Measurements from ENCODE around the gene TULP4.
"Not testable (repeated sequence)": the region's sequence is repeated elsewhere in the genome, so short reads cannot be mapped to it uniquely, and the experiment has no call there.

The TULP4 gene

DNA sequence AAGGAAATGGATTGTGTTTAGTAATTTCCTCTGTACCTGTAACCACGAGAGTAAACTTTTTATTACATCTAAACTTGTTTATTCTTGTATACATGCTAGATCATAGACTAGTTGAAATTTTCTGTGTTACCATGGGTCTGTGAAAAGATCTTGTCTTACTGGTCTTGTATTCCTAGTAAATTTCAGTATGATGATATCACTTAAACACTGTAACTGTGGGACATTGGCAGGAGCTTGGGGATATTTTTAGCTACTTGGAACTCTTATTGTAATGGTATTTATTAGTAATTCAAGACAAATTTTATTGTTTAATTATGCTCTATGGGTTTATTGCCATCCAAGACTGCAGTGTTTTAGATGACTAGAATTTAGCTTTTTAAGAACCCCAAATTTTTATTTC lies 25.9 kb upstream of the TULP4 start:
- H3K4me3 ChIP-seq = no peak overlapping the region
- no peak overlapping the region for H3K9ac ChIP-seq
- H3K4me1 ChIP-seq = peaks cover 39 to 71% (median 54%) of the 10 kb centered on the region in 10 experiments
- no peak overlapping the region for H3K27ac ChIP-seq
- H3K4me2 ChIP-seq = no peak overlapping the region
- TF ChIP-seq Cebpa-rat (IDR thresholded peaks at IDR 0.05) = no peak
- no peaks in the 10 kb centered on the region for H3K27me3 ChIP-seq
- H3K36me3 ChIP-seq = peaks cover 0 to 34% (median 22%) of the 10 kb centered on the region in 11 experiments; a peak in 14 of 22 replicates
- H4K20me1 ChIP-seq = peaks cover 0 to 21% (median 12%) of the 10 kb centered on the region in 11 experiments; a peak in 7 of 22 replicates
- H3K9me3 ChIP-seq (replicated peaks in 1 of 11) = no peaks in the 10 kb centered on the region

GRCh38 chr6:158287047-158287446 lies 25.2 kb upstream of the TULP4 start:
- H3K9ac ChIP-seq = no peak overlapping the region
- no peaks in the 10 kb centered on the region for H3K27me3 ChIP-seq
- peaks cover 0 to 21% (median 12%) of the 10 kb centered on the region in 11 experiments; a peak in 7 of 22 replicates for H4K20me1 ChIP-seq
- no peak overlapping the region for H3K27ac ChIP-seq
- no peak overlapping the region for H3K4me3 ChIP-seq
- peaks cover 39 to 64% (median 48%) of the 10 kb centered on the region in 10 experiments for H3K4me1 ChIP-seq
- H3K36me3 ChIP-seq = peaks cover 2 to 35% (median 25%) of the 10 kb centered on the region in 11 experiments; a peak in 17 of 22 replicates
- H3K9me3 ChIP-seq (replicated peaks in 1 of 11) = peaks cover 0 to 2% (median 0%) of the 10 kb centered on the region in 11 experiments; a peak in 3 of 22 replicates
- no peak for TF ChIP-seq Cebpa-rat (IDR thresholded peaks at IDR 0.05)
- no peak overlapping the region for H3K4me2 ChIP-seq

DNA sequence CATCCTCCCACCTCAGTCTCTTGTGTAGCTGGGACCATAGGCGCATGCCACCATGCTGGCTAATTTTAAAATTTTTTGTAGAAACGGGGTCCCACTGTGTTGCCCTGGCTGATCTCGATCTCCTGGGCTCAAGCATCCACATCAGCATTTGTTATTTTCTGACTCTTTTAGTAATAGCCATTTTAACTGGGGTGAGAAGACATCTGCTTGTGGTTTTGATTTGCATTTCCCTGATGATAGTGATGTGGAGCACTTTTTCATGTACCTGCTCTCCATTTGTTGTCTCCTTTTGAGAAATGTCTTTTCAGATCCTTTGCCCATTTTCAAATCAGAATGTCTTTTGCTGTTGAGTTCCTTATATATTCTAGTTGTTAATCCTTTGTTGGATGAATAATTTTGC lies 22.2 kb upstream of the TULP4 start:
- H3K27me3 ChIP-seq = no peaks in the 10 kb centered on the region
- peaks cover 0 to 19% (median 0%) of the 10 kb centered on the region in 11 experiments; a peak in 7 of 22 replicates for H4K20me1 ChIP-seq
- no peak overlapping the region for H3K9ac ChIP-seq
- peaks cover 22 to 55% (median 33%) of the 10 kb centered on the region in 10 experiments for H3K4me1 ChIP-seq
- H3K36me3 ChIP-seq = peaks cover 17 to 61% (median 46%) of the 10 kb centered on the region in 11 experiments; a peak in 21 of 22 replicates
- H3K4me3 ChIP-seq = no peak overlapping the region
- no peak for TF ChIP-seq Cebpa-rat (IDR thresholded peaks at IDR 0.05)
- H3K27ac ChIP-seq = peak overlapping the region in 1 of 11 experiments; percentile 5; a peak in 1 of 22 replicates
- peak overlapping the region; percentile 43 to 81 (median 60) for H3K4me2 ChIP-seq
- peaks cover 5 to 32% (median 24%) of the 10 kb centered on the region in 11 experiments; a peak in 20 of 22 replicates for H3K9me3 ChIP-seq (replicated peaks in 1 of 11)

DNA sequence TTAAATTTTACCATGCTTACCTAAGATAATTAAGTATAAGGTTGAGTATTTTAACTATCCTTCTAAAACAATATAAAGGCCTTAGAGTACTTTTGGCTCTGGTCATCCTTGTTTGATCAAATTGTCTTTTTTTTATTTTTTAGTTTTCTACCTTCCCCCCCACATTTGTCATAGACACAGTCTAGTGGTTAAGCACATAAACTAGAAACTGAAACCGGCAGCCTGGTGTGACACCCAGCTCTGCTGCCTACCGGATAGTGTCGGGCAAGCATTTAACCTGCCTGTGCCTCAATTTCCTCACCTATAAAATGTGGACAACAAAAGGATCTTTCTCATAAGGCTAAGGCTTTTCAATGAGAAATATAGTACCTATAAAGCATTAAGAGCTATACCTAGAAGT lies 21.6 kb upstream of the TULP4 start:
- TF ChIP-seq Cebpa-rat (IDR thresholded peaks at IDR 0.05) = no peak
- Histone ChIP-seq H3K27ac (peak overlapping the region in 1 of 11 experiments; percentile 5; a peak in 1 of 22 replicates), H3K36me3 (peaks cover 23 to 67% (median 46%) of the 10 kb centered on the region in 11 experiments), H3K9me3 (replicated peaks in 1 of 11) (peaks cover 12 to 38% (median 30%) of the 10 kb centered on the region in 11 experiments), H3K4me1 (peaks cover 22 to 49% (median 33%) of the 10 kb centered on the region in 10 experiments), H4K20me1 (peaks cover 0 to 19% (median 0%) of the 10 kb centered on the region in 11 experiments; a peak in 7 of 22 replicates), H3K9ac (peak overlapping the region in 1 of 11 experiments; percentile 47; a peak in 1 of 22 replicates), H3K4me3 (no peak overlapping the region; a peak in 1 of 20 replicates), H3K4me2 (peak overlapping the region; percentile 43 to 81 (median 60); a peak in 21 of 22 replicates), H3K27me3 (no peaks in the 10 kb centered on the region)

DNA sequence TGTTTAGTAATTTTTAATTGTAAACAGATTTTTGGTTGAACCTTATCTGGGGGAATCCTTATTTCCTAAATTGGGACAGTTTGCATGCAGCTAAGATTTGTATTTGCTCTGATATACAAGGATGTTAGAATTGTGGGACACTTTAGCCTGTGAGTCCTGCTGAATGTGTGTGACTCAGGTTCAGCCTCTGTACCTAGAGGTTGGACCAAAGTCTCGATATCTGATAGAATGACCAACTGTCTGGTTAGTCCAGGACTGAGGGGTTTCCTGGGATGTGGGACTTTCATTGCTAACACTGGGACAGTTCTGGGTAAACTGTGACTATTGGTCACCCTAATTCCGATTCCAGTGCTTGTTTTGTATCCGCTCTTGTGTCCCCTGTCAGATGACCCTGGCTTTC lies 20.2 kb upstream of the TULP4 start:
- TF ChIP-seq Cebpa-rat (IDR thresholded peaks at IDR 0.05) = no peak
- no peak overlapping the region for H3K27ac ChIP-seq
- no peak overlapping the region for H3K4me2 ChIP-seq
- no peak overlapping the region for H3K4me3 ChIP-seq
- H3K27me3 ChIP-seq = no peaks in the 10 kb centered on the region
- peaks cover 22 to 46% (median 29%) of the 10 kb centered on the region in 10 experiments for H3K4me1 ChIP-seq
- peaks cover 36 to 74% (median 57%) of the 10 kb centered on the region in 11 experiments for H3K36me3 ChIP-seq
- no peak overlapping the region for H3K9ac ChIP-seq
- H4K20me1 ChIP-seq = peaks cover 0 to 19% (median 0%) of the 10 kb centered on the region in 11 experiments; a peak in 6 of 22 replicates
- peaks cover 25 to 52% (median 44%) of the 10 kb centered on the region in 11 experiments for H3K9me3 ChIP-seq (replicated peaks in 1 of 11)

DNA sequence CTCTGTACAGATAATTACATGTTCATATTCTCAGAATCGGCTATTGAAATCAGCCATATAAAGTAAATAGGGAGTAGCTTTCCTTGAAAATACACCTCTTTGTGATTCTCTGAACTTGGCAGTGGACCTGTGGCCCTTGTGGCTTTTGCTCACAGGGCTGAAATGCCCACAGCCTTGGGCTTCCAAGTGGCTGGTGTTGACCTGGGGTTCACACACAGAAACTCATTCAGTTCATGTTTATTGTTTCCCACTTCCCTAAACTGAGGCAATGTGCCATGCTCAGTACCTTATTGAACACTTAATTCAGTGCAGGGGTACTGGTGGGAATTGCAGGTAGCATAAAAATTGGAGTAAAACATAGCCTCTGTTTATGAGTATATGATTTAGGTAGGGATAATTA lies 19.1 kb upstream of the TULP4 start:
- H3K27ac ChIP-seq = no peak overlapping the region
- peaks cover 0 to 15% (median 0%) of the 10 kb centered on the region in 11 experiments; a peak in 6 of 22 replicates for H4K20me1 ChIP-seq
- H3K27me3 ChIP-seq = no peaks in the 10 kb centered on the region
- no peak for TF ChIP-seq Cebpa-rat (IDR thresholded peaks at IDR 0.05)
- H3K36me3 ChIP-seq = peaks cover 40 to 73% (median 62%) of the 10 kb centered on the region in 11 experiments
- no peak overlapping the region for H3K9ac ChIP-seq
- no peak overlapping the region for H3K4me3 ChIP-seq
- H3K9me3 ChIP-seq (replicated peaks in 1 of 11) = peaks cover 35 to 63% (median 55%) of the 10 kb centered on the region in 11 experiments
- peak overlapping the region in 2 of 11 experiments; percentile 2 to 19; a peak in 2 of 22 replicates for H3K4me2 ChIP-seq
- H3K4me1 ChIP-seq = peaks cover 22 to 46% (median 29%) of the 10 kb centered on the region in 10 experiments

DNA sequence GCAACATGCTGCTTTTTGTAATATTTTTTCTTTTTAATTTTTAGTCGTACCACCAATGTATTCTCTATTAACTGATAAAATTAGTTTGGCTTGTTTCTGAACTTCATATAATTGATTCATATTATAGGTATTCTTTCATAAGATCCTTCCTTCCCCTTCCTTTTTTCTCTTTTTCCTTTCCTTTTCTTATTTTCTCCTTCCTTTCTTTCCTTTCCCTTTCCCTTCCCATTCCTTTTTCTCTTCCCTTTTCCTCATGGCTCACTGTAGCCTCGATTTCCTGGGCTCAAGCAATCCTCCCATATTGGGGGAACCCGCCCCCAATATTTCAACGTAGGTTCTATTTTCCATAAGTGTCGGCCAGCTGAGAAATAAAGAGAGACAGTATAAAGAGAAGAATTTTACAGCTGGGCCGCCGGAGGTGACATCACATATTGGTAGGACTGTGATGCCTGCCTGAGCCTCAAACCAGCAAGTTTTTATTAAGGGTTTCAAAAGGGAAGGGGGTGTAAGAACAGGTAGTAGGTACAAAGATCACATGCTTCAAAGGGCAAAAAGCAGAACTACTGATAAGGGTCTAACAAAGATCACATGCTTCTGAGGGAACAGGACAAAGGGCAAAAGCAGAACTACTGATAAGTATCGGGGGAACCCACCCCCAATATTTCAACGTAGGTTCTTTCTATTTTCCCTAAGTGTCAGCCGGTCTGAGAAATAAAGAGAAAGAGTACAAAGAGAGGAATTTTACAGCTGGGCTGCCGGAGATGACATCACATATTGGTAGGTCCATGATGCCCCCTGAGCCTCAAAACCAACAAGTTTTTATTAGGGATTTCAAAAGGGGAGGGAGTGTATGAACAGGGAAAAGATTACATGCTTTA lies 16.1 kb upstream of the TULP4 start:
- Histone ChIP-seq H3K4me1 (peaks cover 3 to 28% (median 11%) of the 10 kb centered on the region in 10 experiments), H3K36me3 (peaks cover 68 to 93% (median 86%) of the 10 kb centered on the region in 11 experiments), H3K9me3 (replicated peaks in 1 of 11) (peaks cover 47 to 84% (median 71%) of the 10 kb centered on the region in 11 experiments), H3K4me3 (peak overlapping the region in 5 of 10 experiments; percentile 7 to 40 (median 15); a peak in 5 of 20 replicates)
- not testable (repeated sequence) for H3K27ac ChIP-seq, H3K9ac ChIP-seq, H3K4me2 ChIP-seq, H3K27me3 ChIP-seq, H4K20me1 ChIP-seq

- Histone ChIP-seq H3K4me1 (peaks cover 0 to 25% (median 10%) of the 10 kb centered on the region in 10 experiments; a peak in 17 of 20 replicates), H3K4me3 (peak overlapping the region in 4 of 10 experiments; percentile 7 to 40 (median 11); a peak in 4 of 20 replicates), H3K36me3 (peaks cover 68 to 90% (median 85%) of the 10 kb centered on the region in 11 experiments), H3K9me3 (replicated peaks in 1 of 11) (peaks cover 47 to 83% (median 71%) of the 10 kb centered on the region in 11 experiments)
- H3K27me3 ChIP-seq, H3K27ac ChIP-seq, H3K4me2 ChIP-seq, H3K9ac ChIP-seq, H4K20me1 ChIP-seq: not testable (repeated sequence)
Observed at GRCh38 chr6:158296854-158297324, 15.4 kb upstream of the TULP4 start.

DNA sequence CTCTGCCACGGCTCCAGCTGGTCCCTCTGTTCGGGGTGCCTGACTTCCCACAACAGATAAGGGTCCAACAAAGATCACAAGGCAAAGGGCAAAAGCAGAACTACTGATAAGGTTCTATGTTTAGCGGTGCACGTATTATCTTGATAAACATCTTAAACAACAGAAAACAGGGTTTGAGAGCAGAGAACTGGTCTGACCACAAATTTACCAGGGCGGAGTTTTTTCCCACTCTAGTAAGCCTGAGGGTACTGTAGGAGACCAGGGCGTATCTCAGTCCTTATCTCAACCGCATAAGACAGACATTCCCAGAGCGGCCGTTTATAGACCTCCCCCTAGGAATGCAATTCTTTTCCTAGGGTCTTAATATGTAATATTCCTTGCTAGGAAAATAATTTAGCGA lies 14.6 kb upstream of the TULP4 start:
- not testable (repeated sequence) for H3K27ac ChIP-seq, H4K20me1 ChIP-seq, H3K4me2 ChIP-seq, H3K9ac ChIP-seq, H3K27me3 ChIP-seq
- H3K4me1 ChIP-seq = peaks cover 0 to 22% (median 10%) of the 10 kb centered on the region in 10 experiments; a peak in 17 of 20 replicates
- peak overlapping the region in 1 of 10 experiments; percentile 14; a peak in 1 of 20 replicates for H3K4me3 ChIP-seq
- peaks cover 47 to 81% (median 68%) of the 10 kb centered on the region in 11 experiments for H3K9me3 ChIP-seq (replicated peaks in 1 of 11)
- peaks cover 68 to 85% (median 82%) of the 10 kb centered on the region in 11 experiments for H3K36me3 ChIP-seq

GRCh38 chr6:158300306-158301143 lies 11.7 kb upstream of the TULP4 start:
- H3K4me2 ChIP-seq, H4K20me1 ChIP-seq, H3K4me1 ChIP-seq, H3K27ac ChIP-seq, H3K4me3 ChIP-seq, H3K9ac ChIP-seq, H3K27me3 ChIP-seq: not testable (repeated sequence)
- Histone ChIP-seq H3K9me3 (replicated peaks in 1 of 11) (peaks cover 34 to 63% (median 43%) of the 10 kb centered on the region in 11 experiments), H3K36me3 (peaks cover 48 to 79% (median 65%) of the 10 kb centered on the region in 11 experiments)

GRCh38 chr6:158301561-158301960 lies 10.7 kb upstream of the TULP4 start:
- not testable (repeated sequence) for H3K4me1 ChIP-seq, H3K27me3 ChIP-seq, H3K4me2 ChIP-seq

More at GRCh38 chr6:158301561-158301960, 10.7 kb upstream of the TULP4 start:
- not testable (repeated sequence) for H3K27ac ChIP-seq, H4K20me1 ChIP-seq, H3K9ac ChIP-seq, H3K4me3 ChIP-seq
- Histone ChIP-seq H3K9me3 (replicated peaks in 1 of 11) (peaks cover 31 to 61% (median 40%) of the 10 kb centered on the region in 11 experiments), H3K36me3 (peaks cover 44 to 79% (median 63%) of the 10 kb centered on the region in 11 experiments)

Data from BLaER1 treated with 17β-estradiol and CSF1 and Interleukin-3, amounts not matched to agents 10 nM and 100 nM (cell line).